Measurements from ENCODE around the gene ITPKC.

DNA sequence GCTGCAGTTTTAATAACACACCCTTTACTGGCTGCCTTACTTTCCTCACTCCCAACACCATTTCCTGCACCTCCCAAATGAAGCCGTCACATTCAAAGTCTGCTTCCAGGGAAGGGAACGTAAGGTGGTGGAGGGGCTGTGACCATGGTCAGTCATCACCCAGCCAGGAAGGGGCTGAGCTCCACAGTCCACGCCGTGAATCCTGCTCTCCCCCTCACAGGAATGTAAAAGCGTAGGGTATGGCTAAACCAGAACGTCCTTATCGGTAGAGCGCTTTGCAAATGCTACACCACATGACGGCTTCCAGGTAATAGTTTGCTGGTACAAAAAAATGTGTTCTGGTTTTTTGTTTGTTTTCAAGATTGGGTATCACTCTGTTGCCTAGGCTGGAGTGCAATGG, 33.5 kb upstream of the ITPKC start:
- TF ChIP-seq TEAD4 (IDR thresholded peaks at IDR 0.05) (no peak), TAF1 (IDR thresholded peaks at IDR 0.05; ENCODE audit: low read depth) (no peak), CEBPB (IDR thresholded peaks at IDR 0.05) (no peak), YY1 (IDR thresholded peaks at IDR 0.05; ENCODE audit: low read depth) (no peak), EP300 (IDR thresholded peaks at IDR 0.05; ENCODE audit: borderline replicate concordance) (no peak), NFIC (IDR thresholded peaks at IDR 0.05) (no peak), FOXM1 (IDR thresholded peaks at IDR 0.05; ENCODE audit: borderline replicate concordance, low read depth) (no peak), TCF12 (IDR thresholded peaks at IDR 0.05; ENCODE audit: low read depth) (no peak)
- TF ChIP-seq, protein P1, sequence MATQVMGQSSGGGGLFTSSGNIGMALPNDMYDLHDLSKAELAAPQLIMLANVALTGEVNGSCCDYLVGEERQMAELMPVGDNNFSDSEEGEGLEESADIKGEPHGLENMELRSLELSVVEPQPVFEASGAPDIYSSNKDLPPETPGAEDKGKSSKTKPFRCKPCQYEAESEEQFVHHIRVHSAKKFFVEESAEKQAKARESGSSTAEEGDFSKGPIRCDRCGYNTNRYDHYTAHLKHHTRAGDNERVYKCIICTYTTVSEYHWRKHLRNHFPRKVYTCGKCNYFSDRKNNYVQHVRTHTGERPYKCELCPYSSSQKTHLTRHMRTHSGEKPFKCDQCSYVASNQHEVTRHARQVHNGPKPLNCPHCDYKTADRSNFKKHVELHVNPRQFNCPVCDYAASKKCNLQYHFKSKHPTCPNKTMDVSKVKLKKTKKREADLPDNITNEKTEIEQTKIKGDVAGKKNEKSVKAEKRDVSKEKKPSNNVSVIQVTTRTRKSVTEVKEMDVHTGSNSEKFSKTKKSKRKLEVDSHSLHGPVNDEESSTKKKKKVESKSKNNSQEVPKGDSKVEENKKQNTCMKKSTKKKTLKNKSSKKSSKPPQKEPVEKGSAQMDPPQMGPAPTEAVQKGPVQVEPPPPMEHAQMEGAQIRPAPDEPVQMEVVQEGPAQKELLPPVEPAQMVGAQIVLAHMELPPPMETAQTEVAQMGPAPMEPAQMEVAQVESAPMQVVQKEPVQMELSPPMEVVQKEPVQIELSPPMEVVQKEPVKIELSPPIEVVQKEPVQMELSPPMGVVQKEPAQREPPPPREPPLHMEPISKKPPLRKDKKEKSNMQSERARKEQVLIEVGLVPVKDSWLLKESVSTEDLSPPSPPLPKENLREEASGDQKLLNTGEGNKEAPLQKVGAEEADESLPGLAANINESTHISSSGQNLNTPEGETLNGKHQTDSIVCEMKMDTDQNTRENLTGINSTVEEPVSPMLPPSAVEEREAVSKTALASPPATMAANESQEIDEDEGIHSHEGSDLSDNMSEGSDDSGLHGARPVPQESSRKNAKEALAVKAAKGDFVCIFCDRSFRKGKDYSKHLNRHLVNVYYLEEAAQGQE (IDR thresholded peaks at IDR 0.05; ENCODE audit: low read depth): no peak
- TF ChIP-seq, protein P2, sequence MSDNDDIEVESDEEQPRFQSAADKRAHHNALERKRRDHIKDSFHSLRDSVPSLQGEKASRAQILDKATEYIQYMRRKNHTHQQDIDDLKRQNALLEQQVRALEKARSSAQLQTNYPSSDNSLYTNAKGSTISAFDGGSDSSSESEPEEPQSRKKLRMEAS (IDR thresholded peaks at IDR 0.05): no peak
